IPS-18c (cell line): ENCODE measurements around the gene BOC.
A peak's percentile ranks its signal among the peaks of the same experiment; 100 is the strongest.
"Not testable (repeated sequence)": the region's sequence is repeated elsewhere in the genome, so short reads cannot be mapped to it uniquely, and the experiment has no call there.

Source experiments
- H3K4me3 ChIP-seq: 2 replicates; pipeline ENCODE4 v1.7.0; 2013; ENCODE audit warnings: low read depth, mild to moderate bottlenecking, low read length, moderate library complexity; ENCODE audit not compliant: insufficient read depth
- H3K9me3 ChIP-seq: one replicate; pipeline ENCODE4 v1.6.1; 2013; ENCODE audit warnings: mild to moderate bottlenecking, low read length, moderate library complexity; ENCODE audit not compliant: control insufficient read depth, insufficient read depth

Gene BOC, protein sequence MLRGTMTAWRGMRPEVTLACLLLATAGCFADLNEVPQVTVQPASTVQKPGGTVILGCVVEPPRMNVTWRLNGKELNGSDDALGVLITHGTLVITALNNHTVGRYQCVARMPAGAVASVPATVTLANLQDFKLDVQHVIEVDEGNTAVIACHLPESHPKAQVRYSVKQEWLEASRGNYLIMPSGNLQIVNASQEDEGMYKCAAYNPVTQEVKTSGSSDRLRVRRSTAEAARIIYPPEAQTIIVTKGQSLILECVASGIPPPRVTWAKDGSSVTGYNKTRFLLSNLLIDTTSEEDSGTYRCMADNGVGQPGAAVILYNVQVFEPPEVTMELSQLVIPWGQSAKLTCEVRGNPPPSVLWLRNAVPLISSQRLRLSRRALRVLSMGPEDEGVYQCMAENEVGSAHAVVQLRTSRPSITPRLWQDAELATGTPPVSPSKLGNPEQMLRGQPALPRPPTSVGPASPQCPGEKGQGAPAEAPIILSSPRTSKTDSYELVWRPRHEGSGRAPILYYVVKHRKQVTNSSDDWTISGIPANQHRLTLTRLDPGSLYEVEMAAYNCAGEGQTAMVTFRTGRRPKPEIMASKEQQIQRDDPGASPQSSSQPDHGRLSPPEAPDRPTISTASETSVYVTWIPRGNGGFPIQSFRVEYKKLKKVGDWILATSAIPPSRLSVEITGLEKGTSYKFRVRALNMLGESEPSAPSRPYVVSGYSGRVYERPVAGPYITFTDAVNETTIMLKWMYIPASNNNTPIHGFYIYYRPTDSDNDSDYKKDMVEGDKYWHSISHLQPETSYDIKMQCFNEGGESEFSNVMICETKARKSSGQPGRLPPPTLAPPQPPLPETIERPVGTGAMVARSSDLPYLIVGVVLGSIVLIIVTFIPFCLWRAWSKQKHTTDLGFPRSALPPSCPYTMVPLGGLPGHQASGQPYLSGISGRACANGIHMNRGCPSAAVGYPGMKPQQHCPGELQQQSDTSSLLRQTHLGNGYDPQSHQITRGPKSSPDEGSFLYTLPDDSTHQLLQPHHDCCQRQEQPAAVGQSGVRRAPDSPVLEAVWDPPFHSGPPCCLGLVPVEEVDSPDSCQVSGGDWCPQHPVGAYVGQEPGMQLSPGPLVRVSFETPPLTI

DNA sequence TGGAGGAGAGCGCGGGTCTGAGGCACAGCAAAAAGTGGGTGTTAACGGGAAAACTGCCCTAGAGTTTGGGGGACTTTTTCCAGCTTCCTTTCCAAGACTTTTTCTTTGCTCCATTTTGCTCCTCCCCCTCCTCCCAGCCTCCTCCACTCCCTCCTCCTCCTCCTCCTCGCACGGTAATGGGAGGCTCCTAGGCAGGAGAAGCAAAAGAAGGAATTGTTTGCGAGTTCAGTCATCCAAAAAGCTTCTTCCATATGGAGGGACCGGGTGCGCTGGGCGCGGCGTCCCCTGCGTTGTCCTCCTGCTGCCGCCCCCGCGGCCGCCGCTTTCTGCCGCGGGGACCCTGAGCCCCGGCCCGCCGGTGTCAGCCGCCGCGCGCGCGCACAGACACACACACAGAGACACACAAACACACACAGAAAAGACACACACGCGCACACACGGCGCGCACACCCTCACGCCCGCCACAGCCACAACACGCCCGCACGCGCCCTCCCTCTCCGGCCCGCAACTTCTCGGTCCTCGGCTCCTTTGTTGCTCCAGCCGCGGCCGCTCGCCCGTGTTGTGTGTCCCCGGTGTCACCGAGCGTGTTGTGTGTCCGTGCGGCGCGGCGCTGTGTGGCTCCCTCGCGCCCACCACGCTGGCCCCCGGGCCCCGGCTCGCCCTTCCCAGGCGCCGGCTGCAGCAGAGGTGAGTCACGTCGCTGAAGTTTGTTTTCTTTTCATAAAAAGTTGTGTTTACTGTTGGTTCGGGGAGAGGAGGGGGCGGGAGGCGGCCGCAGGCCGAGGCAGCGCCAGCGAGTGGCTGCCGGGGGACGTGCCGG, at the start of gene BOC:
TSS of gene BOC (plus strand) at position 228 of the 820 bp plus-strand sequence. CDS start 38,246 bp downstream, outside the sequence.
- H3K4me3 ChIP-seq = peak within 1 kb of the TSS; percentile 77
- no peaks in the 10 kb centered on the region for H3K9me3 ChIP-seq

DNA sequence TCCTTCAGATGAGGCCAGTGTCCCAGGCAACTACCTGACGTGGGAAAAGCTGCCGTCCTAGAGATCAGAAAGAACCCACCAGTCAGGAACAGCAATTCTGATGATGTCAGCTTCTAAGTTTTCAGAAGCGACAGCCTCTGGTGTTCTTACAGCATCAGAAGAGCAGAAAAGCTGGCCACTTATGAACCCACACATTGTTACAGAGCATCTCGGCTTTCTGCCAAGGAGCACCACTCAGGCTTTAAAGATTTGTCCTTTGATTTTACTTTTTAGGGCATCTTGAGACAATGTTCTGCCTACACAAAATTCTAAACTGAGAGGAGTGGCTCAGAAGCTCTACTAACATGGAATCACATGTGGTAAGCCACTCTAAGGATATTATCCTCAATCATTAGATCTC, 49.7 kb upstream of the BOC start:
- Histone ChIP-seq H3K4me3 (no peak overlapping the region), H3K9me3 (no peaks in the 10 kb centered on the region)

DNA sequence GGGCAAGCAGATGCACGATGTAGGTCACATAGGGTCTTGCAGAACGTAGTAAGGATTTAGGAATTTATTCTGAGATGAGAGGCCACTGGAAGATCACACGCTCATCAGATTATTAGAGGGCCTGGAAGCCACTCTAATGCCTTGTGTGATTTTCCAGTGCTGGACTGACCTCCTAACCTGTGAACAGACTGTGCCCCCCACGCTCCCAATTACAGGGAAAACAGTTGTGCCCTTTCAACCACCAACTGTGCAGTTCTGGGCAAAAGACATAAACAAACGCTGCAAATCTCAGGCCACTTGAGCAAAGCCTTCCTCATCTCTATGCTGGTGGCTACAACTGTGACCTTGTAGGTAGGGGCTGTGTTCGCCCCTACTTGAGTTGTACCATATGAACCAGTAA, 48.2 kb upstream of the BOC start:
- Histone ChIP-seq H3K9me3 (no peaks in the 10 kb centered on the region), H3K4me3 (no peak overlapping the region)

DNA sequence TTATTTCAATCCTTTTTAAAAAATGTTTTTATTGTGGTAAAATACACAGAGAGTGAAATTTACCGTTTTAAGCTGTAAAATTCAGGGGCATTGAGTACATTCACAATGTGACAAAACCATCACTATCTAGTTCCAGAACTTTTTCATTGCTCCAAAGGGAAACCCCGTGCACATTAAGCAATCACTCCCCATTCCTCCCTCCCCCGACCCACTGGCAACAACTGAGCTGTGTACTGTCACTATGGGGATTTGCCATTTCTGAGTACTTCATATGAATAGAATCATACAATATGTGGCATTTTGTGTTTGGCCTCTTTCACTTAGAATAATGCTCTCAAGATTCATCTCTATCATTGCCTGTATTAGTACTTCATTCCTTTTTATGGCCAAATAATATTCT, 45.5 kb upstream of the BOC start:
- H3K9me3 ChIP-seq = no peaks in the 10 kb centered on the region

DNA sequence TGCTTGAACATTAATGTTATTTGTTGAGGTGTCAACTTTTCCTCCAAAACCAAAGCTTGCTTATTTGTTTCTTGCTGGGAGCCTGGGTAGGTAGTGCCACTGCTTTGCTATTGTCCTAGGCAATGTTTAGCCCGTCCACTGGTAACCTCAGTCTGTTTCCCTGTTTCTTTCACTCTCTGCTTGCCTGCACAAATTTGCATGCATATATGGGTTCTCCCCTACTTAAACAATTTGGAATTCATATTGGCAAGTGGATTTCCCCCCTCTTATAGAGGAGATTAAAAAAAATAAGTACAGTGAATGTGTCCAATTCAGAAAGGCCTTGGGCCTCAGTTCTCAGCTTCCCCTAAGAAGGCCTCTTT, 45.0 kb upstream of the BOC start:
- Histone ChIP-seq H3K9me3 (no peaks in the 10 kb centered on the region), H3K4me3 (no peak overlapping the region)

More for the DNA sequence above, 45.5 kb upstream of the BOC start:
- H3K4me3 ChIP-seq = no peak overlapping the region

DNA sequence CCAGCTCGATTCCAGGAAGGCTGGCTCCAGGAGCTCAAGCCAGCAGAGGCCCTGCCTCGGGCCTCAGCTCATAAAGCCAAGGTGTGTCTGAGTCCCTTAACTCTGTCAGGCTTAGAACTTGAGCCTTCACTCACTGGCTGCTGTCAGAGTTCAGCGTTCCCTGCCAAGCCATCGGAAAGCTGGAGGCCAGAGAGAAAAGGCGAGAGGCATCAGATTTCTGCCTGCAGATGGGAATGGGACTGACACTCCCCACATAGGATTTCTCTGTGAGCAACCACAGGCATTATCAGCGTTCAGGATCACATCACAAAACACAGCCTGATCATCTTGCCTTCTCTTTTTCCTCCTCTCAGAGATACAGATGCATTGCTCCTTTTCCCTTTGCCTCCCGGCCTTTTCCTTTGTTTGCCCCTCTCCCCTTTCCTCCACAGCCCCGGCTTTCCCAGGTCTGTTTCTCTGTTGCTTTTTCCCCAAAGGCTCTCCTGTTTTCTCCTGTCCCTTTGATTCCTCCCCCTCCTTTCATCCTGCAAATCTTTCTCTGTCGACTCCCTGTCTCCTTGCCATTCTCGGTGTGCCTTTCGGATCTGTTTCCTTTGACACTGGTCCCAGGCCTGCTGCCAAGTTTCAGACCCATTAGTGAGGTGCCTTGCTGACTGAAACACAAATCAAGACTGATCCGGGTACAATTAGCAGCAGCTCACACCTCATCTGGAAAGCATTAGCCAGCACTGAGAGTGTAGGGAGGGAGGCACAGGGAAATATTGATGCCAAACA, 44.5 kb upstream of the BOC start:
- no peak overlapping the region for H3K4me3 ChIP-seq
- no peaks in the 10 kb centered on the region for H3K9me3 ChIP-seq

DNA sequence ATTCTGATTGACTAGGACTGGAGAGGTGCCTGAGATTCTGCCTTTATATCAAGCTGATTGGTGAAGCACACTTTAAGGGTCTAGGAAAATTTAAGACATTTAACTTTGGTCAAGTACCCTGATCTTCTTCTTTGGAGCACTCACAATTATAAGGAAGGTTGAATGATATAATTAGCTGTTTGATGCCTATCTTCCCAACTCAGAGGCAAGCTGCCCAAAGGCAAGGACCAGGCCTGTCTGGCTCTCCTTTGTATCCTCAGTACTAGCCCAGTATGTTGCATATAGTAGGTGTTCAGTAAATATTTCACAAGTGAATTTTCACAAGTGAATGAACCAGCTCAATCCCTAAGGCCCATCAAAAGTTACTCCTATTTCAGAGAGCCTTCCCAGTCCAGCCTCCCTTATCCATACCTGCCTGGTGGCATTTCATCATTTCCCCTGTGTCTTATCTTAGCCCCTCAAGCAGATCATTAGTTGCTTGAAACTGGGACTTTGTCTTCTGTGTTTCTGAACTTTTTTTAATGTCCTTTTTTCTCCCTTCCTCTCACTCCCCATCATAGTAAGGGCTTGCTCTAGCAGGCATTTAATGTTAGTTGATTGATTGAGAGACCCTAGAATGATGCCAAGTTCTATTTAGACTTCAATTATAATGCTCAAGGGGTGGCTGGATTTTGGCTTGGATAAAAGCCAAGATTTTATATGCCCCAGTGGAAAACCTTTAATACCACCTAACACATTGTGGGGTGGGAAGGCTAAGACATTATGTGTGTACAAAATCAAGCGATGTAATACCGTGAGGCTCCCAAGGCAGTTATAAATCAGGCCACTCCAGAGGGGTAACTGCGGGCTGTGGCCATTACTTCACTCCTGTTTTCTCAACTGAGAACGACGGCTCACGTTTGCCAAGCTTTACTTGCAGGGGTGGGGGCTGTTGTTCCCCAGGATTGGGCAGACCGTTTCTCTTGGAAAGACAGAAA, 43.2 kb upstream of the BOC start:
- H3K4me3 ChIP-seq = no peak overlapping the region
- no peaks in the 10 kb centered on the region for H3K9me3 ChIP-seq

DNA sequence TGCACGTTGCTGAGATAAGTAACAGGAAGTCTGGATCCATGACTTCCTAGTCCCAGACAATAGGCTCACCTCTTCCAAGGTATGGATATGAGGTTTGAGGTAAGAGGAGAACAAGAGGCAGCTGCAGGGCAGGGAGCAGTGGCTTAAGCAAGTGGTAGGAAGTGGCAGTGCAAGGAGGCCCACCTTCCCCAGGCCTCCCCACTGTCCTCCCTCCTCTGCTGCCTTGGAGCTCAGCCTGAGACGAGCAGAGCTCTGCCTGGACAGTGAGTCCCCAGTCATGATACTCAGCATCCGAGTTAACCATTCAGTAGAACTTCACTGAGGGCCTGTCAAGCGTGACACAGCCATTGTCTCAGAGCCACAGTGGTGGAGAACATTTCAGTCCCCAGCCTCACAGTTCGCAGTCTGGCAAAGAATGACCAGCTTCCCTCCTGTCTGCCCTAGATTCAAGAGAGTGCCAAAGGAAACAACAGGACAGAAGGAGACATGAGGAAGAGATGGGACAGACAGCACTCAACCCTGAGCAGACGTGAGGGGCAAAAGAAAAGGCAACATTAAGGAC, 41.4 kb upstream of the BOC start:
- H3K4me3 ChIP-seq = no peak overlapping the region
- no peaks in the 10 kb centered on the region for H3K9me3 ChIP-seq

DNA sequence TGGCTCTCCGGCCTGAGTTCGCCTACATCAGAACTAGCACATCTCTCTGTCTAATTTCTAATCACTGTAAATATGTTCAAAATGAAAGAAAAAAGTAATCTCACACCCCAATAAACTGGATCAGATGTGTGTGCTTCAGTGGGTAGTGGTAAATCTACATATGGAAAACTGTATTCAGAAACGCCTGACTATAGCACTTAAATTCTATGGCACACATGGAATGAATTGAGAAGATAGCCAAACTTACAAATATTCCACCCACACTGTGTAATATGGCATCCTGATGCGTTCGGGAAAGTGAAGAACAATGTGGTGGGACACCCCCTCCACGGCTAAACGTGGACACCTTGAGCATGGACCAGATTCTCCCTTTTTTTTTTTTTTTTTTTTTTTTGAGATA, 40.6 kb upstream of the BOC start:
- Histone ChIP-seq H3K9me3 (no peaks in the 10 kb centered on the region), H3K4me3 (no peak overlapping the region)

DNA sequence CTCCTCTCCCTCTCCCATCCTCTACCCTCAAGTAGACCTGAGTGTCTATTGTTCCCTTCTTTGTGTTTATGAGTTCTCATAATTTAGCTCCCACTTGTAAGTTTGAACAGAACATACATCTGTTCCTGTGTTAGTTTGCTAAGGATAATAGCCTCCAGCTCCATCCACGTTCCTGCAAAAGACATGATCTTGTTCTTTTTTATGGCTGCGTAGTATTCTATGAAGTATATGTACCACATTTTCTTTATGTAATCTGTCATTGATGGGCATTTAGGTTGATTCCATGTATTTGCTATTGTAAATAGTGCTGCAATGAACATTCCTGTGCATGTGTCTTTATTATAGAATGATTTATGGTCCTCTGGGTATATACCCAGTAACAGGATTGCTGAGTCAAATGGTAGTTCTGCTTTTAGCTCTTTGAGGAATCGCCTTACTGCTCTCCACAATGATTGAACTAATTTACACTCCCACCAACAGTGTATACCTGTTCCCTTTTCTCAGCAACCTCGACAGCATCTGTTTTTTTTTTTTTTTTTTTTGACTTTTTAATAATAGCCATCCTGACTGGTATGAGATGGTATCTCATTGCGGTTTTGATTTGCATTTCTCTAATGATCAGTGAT, 39.6 kb upstream of the BOC start:
- H3K4me3 ChIP-seq, H3K9me3 ChIP-seq: not testable (repeated sequence)

DNA sequence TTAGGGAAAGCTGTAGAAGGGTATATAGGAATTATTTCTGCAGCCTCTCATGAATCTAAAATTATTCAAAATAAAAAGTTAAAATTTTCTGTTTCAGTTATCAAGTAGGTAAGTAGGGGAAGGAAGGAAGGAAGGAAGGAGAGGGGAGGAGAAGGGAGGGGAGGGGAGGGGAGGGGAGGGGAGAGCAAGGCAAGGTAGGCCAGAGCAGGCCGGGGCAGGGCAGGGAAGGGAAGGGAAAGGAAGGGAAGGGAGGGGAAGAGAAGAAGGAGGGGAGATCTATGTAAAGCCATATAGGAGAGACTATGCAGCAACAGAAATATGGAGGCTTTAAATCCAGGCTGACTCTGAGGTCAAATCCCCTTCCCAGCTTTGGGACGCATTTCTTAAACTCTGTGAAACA, 38.3 kb upstream of the BOC start:
- no peaks in the 10 kb centered on the region for H3K9me3 ChIP-seq
- no peak overlapping the region for H3K4me3 ChIP-seq

DNA sequence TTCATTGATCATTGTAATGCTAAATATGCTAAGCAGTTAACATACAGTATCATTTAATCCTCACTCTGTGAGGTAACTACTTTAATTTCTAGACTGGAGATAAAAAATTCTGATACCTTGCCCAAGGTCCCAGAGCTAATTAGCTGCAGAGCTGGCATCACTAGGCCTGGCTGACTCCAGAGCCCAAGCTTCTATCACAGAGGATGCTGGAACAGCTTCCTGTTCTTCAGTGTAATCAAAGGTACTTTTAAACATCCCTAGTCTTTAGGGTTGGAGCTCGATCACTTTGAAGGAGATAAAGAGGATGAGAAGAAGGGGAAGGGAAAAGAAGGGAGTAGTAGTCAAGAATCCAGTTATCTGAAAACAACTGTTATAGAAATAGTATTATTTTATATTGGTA, 37.1 kb upstream of the BOC start:
- Histone ChIP-seq H3K9me3 (no peaks in the 10 kb centered on the region), H3K4me3 (no peak overlapping the region)

DNA sequence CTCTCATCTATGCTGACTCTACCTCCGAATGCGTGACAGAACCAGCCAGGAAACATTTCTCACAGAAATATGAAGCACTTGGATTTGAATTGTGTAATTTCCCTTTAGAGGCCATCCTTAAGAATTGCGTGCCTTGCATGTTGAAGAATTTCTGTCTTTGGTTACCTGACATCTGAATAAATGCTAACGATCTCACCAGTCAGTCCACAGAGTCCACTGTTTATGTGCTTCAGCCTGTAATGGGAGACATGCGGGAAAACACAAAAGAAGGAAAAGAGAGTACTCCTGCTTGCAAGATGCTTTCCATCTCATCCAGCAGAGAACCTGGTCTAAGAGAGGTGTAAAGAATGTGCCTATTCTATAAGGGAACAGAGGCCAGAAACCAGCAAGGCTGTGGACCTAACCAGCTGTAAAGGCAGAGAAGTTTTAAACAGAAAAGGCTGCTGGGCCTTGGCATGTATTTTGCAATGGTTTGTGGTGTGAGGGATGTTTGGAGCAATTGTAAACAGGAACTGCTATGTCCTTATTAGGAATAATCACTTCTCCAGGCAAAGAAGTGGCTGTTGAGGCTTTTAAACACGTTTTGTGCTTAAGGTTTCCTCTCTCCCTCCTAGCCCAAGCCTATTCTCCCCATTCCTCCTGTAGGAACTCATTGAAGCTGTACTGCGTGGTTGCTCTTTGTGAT, 36.4 kb upstream of the BOC start:
- no peak overlapping the region for H3K4me3 ChIP-seq
- no peaks in the 10 kb centered on the region for H3K9me3 ChIP-seq

DNA sequence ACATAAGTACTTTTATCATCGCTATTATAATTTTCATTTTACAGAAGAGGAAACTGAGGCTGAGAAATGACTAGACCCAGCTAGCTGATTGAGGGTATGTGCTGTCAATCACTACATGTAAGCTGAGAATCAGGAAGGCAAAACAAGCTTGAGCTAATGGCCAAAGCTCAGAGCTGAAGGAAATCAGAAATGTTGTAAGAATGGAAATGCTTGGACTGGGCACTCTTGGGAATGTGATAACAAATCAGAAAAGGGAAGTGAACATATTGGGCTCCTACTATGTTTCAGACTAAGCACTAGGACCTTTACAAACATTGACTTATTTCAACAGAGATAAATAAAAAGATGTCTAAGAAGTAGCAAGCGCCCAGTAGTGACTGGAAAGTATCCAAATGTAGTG, 33.8 kb upstream of the BOC start:
- no peaks in the 10 kb centered on the region for H3K9me3 ChIP-seq
- no peak overlapping the region for H3K4me3 ChIP-seq
